OCI-LY1 (cell line): Measurements from ENCODE around the gene GIPC2.
"Not testable (repeated sequence)": the region's sequence is repeated elsewhere in the genome, so short reads cannot be mapped to it uniquely, and the experiment has no call there.

Experiments
- H2AFZ ChIP-seq: fragments of 200-600 bp; sonication (generic), shearing (Covaris generic); 2 replicates; pipeline ENCODE4 v1.6.0; 2014; ENCODE audit warnings: antibody characterized with exemption, mild to moderate bottlenecking, low read length
- H3F3A ChIP-seq: fragments of 200-600 bp; sonication (generic), shearing (Covaris generic); 2 replicates; pipeline ENCODE4 v1.6.0; 2014; ENCODE audit warnings: mild to moderate bottlenecking, antibody characterized with exemption, low read length, moderate library complexity; ENCODE audit not compliant: insufficient read depth
- H3K27ac ChIP-seq: fragments of 200-600 bp; sonication (generic); 2 replicates; pipeline ENCODE4 v1.5.1; 2014; ENCODE audit warnings: low read length, mixed run types, mild to moderate bottlenecking, low read depth; ENCODE audit not compliant: poor library complexity, severe bottlenecking
- H3K27me3 ChIP-seq: fragments of 200-600 bp; sonication (generic); 2 replicates; pipeline ENCODE4 v1.6.0; 2014; ENCODE audit warnings: antibody characterized with exemption, mild to moderate bottlenecking, low read length, moderate library complexity; ENCODE audit not compliant: insufficient read depth
- H3K36me3 ChIP-seq: fragments of 200-600 bp; sonication (generic); 2 replicates; pipeline ENCODE4 v1.6.1; 2014; ENCODE audit warnings: mild to moderate bottlenecking, antibody characterized with exemption, low read length, moderate library complexity, mixed read lengths; ENCODE audit not compliant: insufficient read depth
- H3K4me1 ChIP-seq: fragments of 200-600 bp; sonication (generic); 2 replicates; pipeline ENCODE4 v1.5.1; 2014; ENCODE audit warnings: mild to moderate bottlenecking, low read length, moderate library complexity; ENCODE audit not compliant: insufficient read depth, severe bottlenecking
- H3K4me2 ChIP-seq: fragments of 200-600 bp; sonication (generic), shearing (Covaris generic); 2 replicates; pipeline ENCODE4 v1.6.1; 2014; ENCODE audit warnings: low read length
- H3K4me3 ChIP-seq: fragments of 200-600 bp; sonication (generic); 2 replicates; pipeline ENCODE4 v1.5.1; 2014; ENCODE audit warnings: low read length, low read depth, mild to moderate bottlenecking, mixed read lengths; ENCODE audit not compliant: poor library complexity, severe bottlenecking
- H3K79me2 ChIP-seq: fragments of 200-600 bp; shearing (Covaris generic); 2 replicates; pipeline ENCODE4 v1.6.1; 2016; ENCODE audit warnings: mixed run types, low read length, mixed read lengths; ENCODE audit not compliant: insufficient read depth
- H3K9ac ChIP-seq: fragments of 200-600 bp; sonication (generic), shearing (Covaris generic); 2 replicates; pipeline ENCODE4 v1.6.1; 2014; ENCODE audit warnings: mild to moderate bottlenecking, low read length, mixed read lengths
- H3K9me2 ChIP-seq: fragments of 200-600 bp; sonication (generic), shearing (Covaris generic); 2 replicates; pipeline ENCODE4 v1.6.1; 2014; ENCODE audit warnings: low read depth, mild to moderate bottlenecking, low read length, mixed read lengths
- H3K9me3 ChIP-seq: fragments of 200-600 bp; shearing (Covaris generic); 2 replicates; pipeline ENCODE4 v1.6.1; 2014; ENCODE audit warnings: low read length, mixed read lengths
- H4K20me1 ChIP-seq: fragments of 200-600 bp; sonication (generic), shearing (Covaris generic); 2 replicates; pipeline ENCODE4 v1.6.0; 2016; ENCODE audit warnings: mild to moderate bottlenecking, low read length; ENCODE audit not compliant: insufficient read depth
- EZH2 ChIP-seq: fragments of 200-600 bp; sonication (generic), shearing (Covaris generic); IDR thresholded peaks from 2 replicates; pipeline ENCODE4 v1.8.0; 2017; ENCODE audit warnings: borderline replicate concordance, mixed run types, mild to moderate bottlenecking, antibody characterized with exemption, low read length, moderate library complexity, mixed read lengths
- TF ChIP-seq, protein P1 (sequence below): fragments of 200-600 bp; sonication (generic), shearing (Covaris generic); IDR thresholded peaks from 2 replicates; pipeline ENCODE4 v1.5.1; 2017; ENCODE audit warnings: mild to moderate bottlenecking, antibody characterized with exemption, low read length, moderate library complexity, mixed read lengths

The GIPC2 gene

GRCh38 chr1:78079580-78079979 is 33.8 kb downstream of the GIPC2 start:
- no peaks in the 10 kb centered on the region for H3K4me1 ChIP-seq
- no peak overlapping the region for H3K4me3 ChIP-seq
- no peak overlapping the region for H2AFZ ChIP-seq
- H4K20me1 ChIP-seq: no peaks in the 10 kb centered on the region
- no peak overlapping the region for H3K4me2 ChIP-seq
- H3K79me2 ChIP-seq: no peaks in the 10 kb centered on the region
- no peaks in the 10 kb centered on the region for H3K36me3 ChIP-seq
- no peak for TF ChIP-seq EZH2
- TF ChIP-seq, protein P1, sequence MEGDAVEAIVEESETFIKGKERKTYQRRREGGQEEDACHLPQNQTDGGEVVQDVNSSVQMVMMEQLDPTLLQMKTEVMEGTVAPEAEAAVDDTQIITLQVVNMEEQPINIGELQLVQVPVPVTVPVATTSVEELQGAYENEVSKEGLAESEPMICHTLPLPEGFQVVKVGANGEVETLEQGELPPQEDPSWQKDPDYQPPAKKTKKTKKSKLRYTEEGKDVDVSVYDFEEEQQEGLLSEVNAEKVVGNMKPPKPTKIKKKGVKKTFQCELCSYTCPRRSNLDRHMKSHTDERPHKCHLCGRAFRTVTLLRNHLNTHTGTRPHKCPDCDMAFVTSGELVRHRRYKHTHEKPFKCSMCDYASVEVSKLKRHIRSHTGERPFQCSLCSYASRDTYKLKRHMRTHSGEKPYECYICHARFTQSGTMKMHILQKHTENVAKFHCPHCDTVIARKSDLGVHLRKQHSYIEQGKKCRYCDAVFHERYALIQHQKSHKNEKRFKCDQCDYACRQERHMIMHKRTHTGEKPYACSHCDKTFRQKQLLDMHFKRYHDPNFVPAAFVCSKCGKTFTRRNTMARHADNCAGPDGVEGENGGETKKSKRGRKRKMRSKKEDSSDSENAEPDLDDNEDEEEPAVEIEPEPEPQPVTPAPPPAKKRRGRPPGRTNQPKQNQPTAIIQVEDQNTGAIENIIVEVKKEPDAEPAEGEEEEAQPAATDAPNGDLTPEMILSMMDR: no peak
- H3K27me3 ChIP-seq: no peaks in the 10 kb centered on the region
- no peak overlapping the region for H3K9ac ChIP-seq
- no peaks in the 10 kb centered on the region for H3K9me3 ChIP-seq
- no peak overlapping the region for H3K27ac ChIP-seq
- H3F3A ChIP-seq: no peaks in the 10 kb centered on the region
- no peaks in the 10 kb centered on the region for H3K9me2 ChIP-seq

DNA sequence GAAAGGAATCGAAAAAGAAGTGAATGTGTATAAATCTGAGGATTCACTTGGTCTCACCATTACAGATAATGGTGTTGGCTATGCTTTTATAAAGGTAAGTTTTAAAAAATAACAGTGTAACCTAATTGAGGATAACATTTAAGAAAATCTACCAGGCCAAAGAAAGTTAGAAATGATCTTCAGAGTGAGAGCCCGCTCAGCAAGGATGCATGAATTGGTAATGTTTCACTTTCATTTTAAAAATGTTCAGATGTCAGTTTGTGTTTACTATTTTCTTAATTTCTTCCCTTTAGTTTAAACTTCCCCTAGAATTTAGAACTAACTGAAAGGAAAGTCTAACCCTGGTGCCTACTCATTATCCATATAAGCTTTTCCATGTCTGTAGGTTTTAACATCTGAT is 35.0 kb downstream of the GIPC2 start:
- no peaks in the 10 kb centered on the region for H3K9me3 ChIP-seq
- no peak overlapping the region for H3K4me2 ChIP-seq
- no peaks in the 10 kb centered on the region for H3K27me3 ChIP-seq
- H3K4me1 ChIP-seq: no peaks in the 10 kb centered on the region
- no peak overlapping the region for H2AFZ ChIP-seq
- no peaks in the 10 kb centered on the region for H3K79me2 ChIP-seq
- no peaks in the 10 kb centered on the region for H3F3A ChIP-seq
- H3K4me3 ChIP-seq: no peak overlapping the region
- no peaks in the 10 kb centered on the region for H4K20me1 ChIP-seq
- no peak for TF ChIP-seq EZH2
- TF ChIP-seq, protein P1: no peak
- no peak overlapping the region for H3K9ac ChIP-seq
- no peaks in the 10 kb centered on the region for H3K36me3 ChIP-seq
- no peaks in the 10 kb centered on the region for H3K9me2 ChIP-seq
- H3K27ac ChIP-seq: no peak overlapping the region

DNA sequence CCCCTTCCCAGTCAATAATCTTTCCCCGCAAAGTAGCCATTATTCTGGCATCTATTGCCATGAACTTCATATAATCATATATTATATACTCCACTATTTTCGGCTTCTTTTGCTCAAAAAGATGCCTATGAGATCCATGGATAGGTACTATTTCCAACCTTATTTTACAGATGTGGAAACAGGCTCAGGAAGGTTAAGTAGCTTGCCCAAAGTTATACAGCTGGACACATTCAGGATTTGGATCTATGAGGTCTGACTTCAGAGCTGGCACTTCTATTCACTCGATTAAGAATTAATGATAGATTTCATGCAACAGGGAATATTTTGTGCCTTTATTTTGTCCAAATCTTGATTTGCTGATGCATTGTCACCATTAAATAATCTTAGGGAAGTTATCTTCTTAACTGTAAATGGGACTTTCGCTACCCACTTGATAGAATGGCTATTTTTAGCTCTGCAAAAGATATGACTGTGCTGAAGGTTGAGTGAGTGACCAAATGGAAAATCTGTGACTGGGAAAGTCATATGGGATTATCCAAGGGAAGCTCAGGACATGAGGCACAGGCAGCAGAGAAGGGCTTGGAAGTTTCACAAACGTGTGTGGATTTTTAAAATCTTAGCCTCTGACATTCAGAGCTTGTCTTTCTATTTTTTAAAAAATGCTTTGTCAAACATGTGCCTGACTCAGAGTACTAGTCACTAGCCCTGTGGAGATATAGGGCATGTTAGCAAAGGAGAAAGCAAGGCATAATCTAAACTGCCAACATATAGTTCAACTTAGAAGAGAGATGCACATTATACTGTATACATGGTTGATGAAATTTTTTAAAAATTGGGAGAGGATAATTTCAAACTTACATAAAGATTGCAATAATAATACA is 36.5 kb downstream of the GIPC2 start:
- no peak overlapping the region for H2AFZ ChIP-seq
- H3K4me2 ChIP-seq: no peak overlapping the region
- TF ChIP-seq, protein P1: no peak
- no peak for TF ChIP-seq EZH2

GRCh38 chr1:78084639-78085038 is 38.9 kb downstream of the GIPC2 start:
- H3F3A ChIP-seq, H3K79me2 ChIP-seq, H3K4me1 ChIP-seq, H4K20me1 ChIP-seq, H3K9me3 ChIP-seq, H3K4me3 ChIP-seq, H3K36me3 ChIP-seq, H3K9me2 ChIP-seq, H2AFZ ChIP-seq, H3K4me2 ChIP-seq, H3K27me3 ChIP-seq, H3K9ac ChIP-seq, H3K27ac ChIP-seq: not testable (repeated sequence)

More for the DNA sequence above, 36.5 kb downstream of the GIPC2 start:
- Histone ChIP-seq H3F3A (no peaks in the 10 kb centered on the region), H3K9me3 (no peaks in the 10 kb centered on the region), H3K4me1 (no peaks in the 10 kb centered on the region), H3K36me3 (no peaks in the 10 kb centered on the region), H3K9ac (no peak overlapping the region), H3K9me2 (no peaks in the 10 kb centered on the region), H4K20me1 (no peaks in the 10 kb centered on the region), H3K4me3 (no peak overlapping the region), H3K27ac (no peak overlapping the region), H3K27me3 (no peaks in the 10 kb centered on the region), H3K79me2 (no peaks in the 10 kb centered on the region)
